GM18505 (cell line): ENCODE results near the gene ANKFN1.

Experiments
- ATAC-seq: cut with Tn5 transposase; IDR thresholded peaks from one replicate; pipeline ENCODE4 v1.9.1; 2021; ENCODE audit not compliant: unreplicated experiment
- POLR2A ChIP-seq: IDR thresholded peaks from 4 replicates; pipeline ENCODE4 v1.6.1; 2011; ENCODE audit warnings: borderline replicate concordance; ENCODE audit not compliant: insufficient read depth, insufficient read length; ENCODE audit errors: extremely low read depth

The ANKFN1 gene

GRCh38 chr17:56152874-56153602 lies at the start of gene ANKFN1:
Gene ANKFN1, plus strand, starts transcription at chr17:56153475. Its CDS starts 59,193 bp downstream, at chr17:56212668.
- no peak for TF ChIP-seq POLR2A
- ATAC-seq = no peak

GRCh38 chr17:56108811-56109284 lies 44.4 kb upstream of the ANKFN1 start:
- ATAC-seq = no peak
- TF ChIP-seq POLR2A = no peak

GRCh38 chr17:56109836-56110235 lies 43.4 kb upstream of the ANKFN1 start:
- no peak for ATAC-seq
- TF ChIP-seq POLR2A = no peak

GRCh38 chr17:56110463-56111135 lies 42.7 kb upstream of the ANKFN1 start:
- no peak for TF ChIP-seq POLR2A
- ATAC-seq = no peak

- ATAC-seq = no peak
- no peak for TF ChIP-seq POLR2A
These were observed 41.4 kb upstream of the ANKFN1 start for GRCh38 chr17:56111706-56112485.

- ATAC-seq = no peak
- no peak for TF ChIP-seq POLR2A
These were observed 39.8 kb upstream of the ANKFN1 start for GRCh38 chr17:56113486-56113885.

- TF ChIP-seq POLR2A = no peak
- no peak for ATAC-seq
These were observed 38.8 kb upstream of the ANKFN1 start for GRCh38 chr17:56114469-56114868.

GRCh38 chr17:56119191-56119590 lies 34.1 kb upstream of the ANKFN1 start:
- no peak for TF ChIP-seq POLR2A
- no peak for ATAC-seq

- no peak for TF ChIP-seq POLR2A
- ATAC-seq = no peak
These were observed 33.3 kb upstream of the ANKFN1 start for GRCh38 chr17:56119936-56120335.

GRCh38 chr17:56121191-56122051 lies 31.9 kb upstream of the ANKFN1 start:
- ATAC-seq = no peak

GRCh38 chr17:56125830-56126819 lies 27.1 kb upstream of the ANKFN1 start:
- no peak for TF ChIP-seq POLR2A
- ATAC-seq = no peak

More at GRCh38 chr17:56121191-56122051, 31.9 kb upstream of the ANKFN1 start:
- TF ChIP-seq POLR2A = no peak
